Sigmoid colon (tissue), 7 donors: ENCODE data around the gene SUMF1. TPM values are rescaled to one million over a fixed set of nuclear protein-coding genes. Genes with fewer than 3 reads are reported as not detected.

Experiments used
- DNase-seq: peaks from one replicate; pipeline ENCODE4 v3.0.0-alpha.2; 2019
- H3K27ac ChIP-seq, 4 donors: fragments of 200-600 bp; sonication (generic); one replicate each; pipeline ENCODE4 v1.5.1; 2016 to 2019; ENCODE audit warnings: mild to moderate bottlenecking in 1 of 4
- H3K27me3 ChIP-seq, 3 donors: fragments of 200-600 bp; sonication (generic); one replicate each; pipeline ENCODE4 v1.5.1; 2019; ENCODE audit warnings: mild to moderate bottlenecking in 1 of 3
- H3K36me3 ChIP-seq, 4 donors: fragments of 200-600 bp; sonication (generic); one replicate each; pipeline ENCODE4 v1.5.1; 2016 to 2019
- H3K4me1 ChIP-seq, 4 donors: fragments of 200-600 bp; sonication (generic); one replicate each; pipeline ENCODE4 v1.5.1; 2017 to 2019
- H3K4me3 ChIP-seq, 4 donors: fragments of 200-600 bp; sonication (generic); one replicate each; pipeline ENCODE4 v1.5.1; 2017 to 2019; ENCODE audit warnings: mild to moderate bottlenecking in 2 of 4, moderate library complexity in 1 of 4
- H3K9me3 ChIP-seq, 4 donors: fragments of 200-600 bp in 3 of 4; sonication (generic) in 3 of 4; one replicate each; pipeline versions ENCODE4 v1.5.1 to v1.6.1; 2013 to 2019
- CTCF ChIP-seq, 4 experiments: fragments of 450-650 bp in 3 of 4; fragments of 200-600 bp in 1 of 4; IDR thresholded peaks; one replicate each; pipeline ENCODE4 v1.5.1; 2016 to 2019; ENCODE audit warnings: antibody characterized with exemption in 4 of 4, mild to moderate bottlenecking in 3 of 4, moderate library complexity in 2 of 4
- EP300 ChIP-seq, 4 donors: sonication (generic); formaldehyde crosslinking; IDR thresholded peaks; one replicate each; pipeline ENCODE4 v1.6.1; 2017; ENCODE audit warnings: antibody characterized with exemption in 4 of 4
- POLR2A ChIP-seq, 2 donors: fragments of 450-650 bp; IDR thresholded peaks; one replicate each; pipeline ENCODE4 v1.6.1; 2016; ENCODE audit warnings: antibody characterized with exemption in 2 of 2, mild to moderate bottlenecking in 2 of 2, moderate library complexity in 2 of 2
- POLR2AphosphoS5 ChIP-seq, 4 donors: sonication (generic); formaldehyde crosslinking; IDR thresholded peaks; one replicate each; pipeline ENCODE4 v1.6.1; 2017; ENCODE audit warnings: antibody characterized with exemption in 4 of 4
- WGBS, 2 donors: extraction: QIAGEN DNeasy Blood & Tissue Kit; methylation state at CpG; one replicate each; pipeline ENCODE4 v1.1.7; 2013; 5-methylcytosine and 5-hydroxymethylcytosine counted together
- intact Hi-C: fragments of 100-400 bp; cut with DNase I; formaldehyde crosslinking; loops from one replicate; pipeline ENCODE4 v1.15.1; 2023
- polyA plus RNA-seq, 3 donors: library from polyadenylated mRNA; stranded (reverse); fragments of 200-250 nt; gene quantifications; one replicate each; pipeline ENCODE4 v1.2.3, GENCODE V29; 2013
- total RNA-seq, 4 donors: library from RNA; depleted of rRNA; stranded (reverse); fragments of >200 nt; gene quantifications; one replicate each; pipeline ENCODE4 v1.1.0, GENCODE V29; 2016
- donor health status: healthy with polysubstance abuse.
- donor health status: Bipolar disorder and iron deficiency.
- donor health status: healthy.

SUMF1 gene
- total and polyA plus RNA-seq, 7 donors: 8.4 to 57.4 (median 23.3) TPM

DNA sequence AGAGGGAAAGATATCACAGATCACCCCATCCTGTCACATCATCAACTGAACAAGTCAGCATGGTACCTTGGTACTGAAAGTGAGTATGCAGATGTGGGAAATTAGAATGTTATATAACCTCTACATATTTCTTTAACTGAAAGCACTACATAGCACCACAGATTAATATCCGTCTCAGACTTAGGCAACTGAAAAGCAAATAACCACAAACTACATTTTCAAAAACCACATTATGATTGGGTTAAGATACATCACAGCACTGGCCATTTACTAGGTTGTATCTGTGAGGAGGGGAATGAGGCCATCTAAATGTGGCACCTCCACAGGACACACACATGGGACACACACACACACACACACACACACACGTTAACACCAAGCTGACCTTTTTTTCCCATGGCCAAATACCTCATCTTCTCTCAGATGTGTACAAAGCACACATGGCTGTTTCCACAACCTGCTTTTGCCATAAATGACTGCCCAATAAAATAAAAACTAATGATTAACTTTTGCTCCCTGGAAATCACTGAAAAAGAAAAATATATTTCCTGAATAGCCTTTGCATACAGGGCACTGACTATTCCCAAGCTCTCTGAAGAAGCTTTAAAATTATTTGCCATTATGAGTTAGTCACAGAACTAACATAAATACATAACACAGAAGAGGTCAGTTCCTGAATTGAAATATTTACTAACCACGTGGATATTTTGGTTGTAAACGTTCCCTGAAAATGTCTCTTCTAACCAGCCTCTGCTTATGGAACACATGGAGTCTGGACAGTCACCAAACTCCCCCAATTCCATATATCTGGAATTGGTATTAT lies 60.1 kb downstream of the SUMF1 start:
- Histone ChIP-seq H3K27ac (no peak overlapping the region), H3K36me3 (peaks cover 0 to 44% (median 7%) of the 10 kb centered on the region in 4 donors), H3K27me3 (no peaks in the 10 kb centered on the region), H3K9me3 (no peaks in the 10 kb centered on the region), H3K4me1 (no peaks in the 10 kb centered on the region), H3K4me3 (no peak overlapping the region)
- DNase-seq: no peak
- WGBS, 2 donors: 15 to 53% methylated on average over 4 of the region's 4 CpGs
- no peak for TF ChIP-seq CTCF (IDR thresholded peaks at IDR 0.05)
- no peak for TF ChIP-seq EP300 (IDR thresholded peaks at IDR 0.05)
- TF ChIP-seq POLR2A (IDR thresholded peaks at IDR 0.05): no peak
- TF ChIP-seq POLR2AphosphoS5 (IDR thresholded peaks at IDR 0.05): no peak
- intact Hi-C loops: no loop called here

DNA sequence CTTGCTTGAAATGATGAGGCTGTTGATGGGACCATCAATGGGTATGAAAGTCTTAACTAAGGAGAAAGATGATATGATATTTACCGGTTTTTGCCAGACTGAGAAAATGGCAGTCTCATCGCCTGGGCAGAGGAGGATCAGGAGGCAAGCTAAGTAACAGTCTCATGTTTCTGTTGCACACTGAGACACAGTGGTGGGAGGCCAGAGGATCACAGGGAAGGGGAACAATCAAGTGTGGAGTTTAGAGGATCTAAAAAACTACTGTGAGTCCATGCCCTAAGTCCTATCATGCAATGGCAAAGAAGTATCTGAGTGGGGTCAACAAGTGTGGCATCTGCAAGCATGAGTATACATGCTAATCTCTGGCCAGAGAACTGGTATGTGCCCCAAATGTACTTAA lies 62.2 kb downstream of the SUMF1 start:
- Histone ChIP-seq H3K4me1 (no peaks in the 10 kb centered on the region), H3K36me3 (peaks cover 0 to 26% (median 4%) of the 10 kb centered on the region in 4 donors), H3K9me3 (no peaks in the 10 kb centered on the region), H3K4me3 (no peak overlapping the region), H3K27me3 (no peaks in the 10 kb centered on the region), H3K27ac (no peak overlapping the region)
- 97% methylated on average over 2 of the region's 2 CpGs for WGBS, 2 donors
- intact Hi-C loops: no loop called here
- TF ChIP-seq POLR2AphosphoS5 (IDR thresholded peaks at IDR 0.05) (no peak), EP300 (IDR thresholded peaks at IDR 0.05) (no peak), CTCF (IDR thresholded peaks at IDR 0.05) (no peak), POLR2A (IDR thresholded peaks at IDR 0.05) (no peak)
- DNase-seq: no peak

DNA sequence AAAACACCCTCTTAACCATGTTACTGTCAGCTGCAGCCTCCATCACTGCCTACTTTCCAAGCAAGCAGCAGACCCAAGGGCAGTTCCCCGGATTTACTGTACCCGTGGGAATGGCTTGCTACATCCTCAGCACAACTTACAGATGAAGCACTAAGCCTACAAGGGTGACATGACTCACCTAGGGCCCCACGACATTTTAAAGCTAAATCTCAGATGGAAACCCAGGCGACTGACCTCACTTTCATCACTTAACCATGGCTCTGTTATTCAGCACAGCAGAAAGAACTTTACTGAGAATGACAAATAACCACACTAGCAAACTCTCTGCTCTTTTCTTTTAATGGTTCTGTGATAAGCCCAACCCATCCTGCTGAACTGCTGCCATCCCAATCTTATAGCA lies 65.6 kb downstream of the SUMF1 start:
- Histone ChIP-seq H3K27me3 (no peaks in the 10 kb centered on the region), H3K36me3 (peaks cover 0 to 22% (median 2%) of the 10 kb centered on the region in 4 donors), H3K4me1 (no peaks in the 10 kb centered on the region), H3K9me3 (no peaks in the 10 kb centered on the region), H3K4me3 (no peak overlapping the region), H3K27ac (no peak overlapping the region)
- no peak for DNase-seq
- TF ChIP-seq EP300 (IDR thresholded peaks at IDR 0.05) (no peak), POLR2A (IDR thresholded peaks at IDR 0.05) (no peak), CTCF (IDR thresholded peaks at IDR 0.05) (no peak), POLR2AphosphoS5 (IDR thresholded peaks at IDR 0.05) (no peak)
- intact Hi-C loops: no loop called here
- 88 to 93% methylated on average over 4 of the region's 4 CpGs for WGBS, 2 donors

DNA sequence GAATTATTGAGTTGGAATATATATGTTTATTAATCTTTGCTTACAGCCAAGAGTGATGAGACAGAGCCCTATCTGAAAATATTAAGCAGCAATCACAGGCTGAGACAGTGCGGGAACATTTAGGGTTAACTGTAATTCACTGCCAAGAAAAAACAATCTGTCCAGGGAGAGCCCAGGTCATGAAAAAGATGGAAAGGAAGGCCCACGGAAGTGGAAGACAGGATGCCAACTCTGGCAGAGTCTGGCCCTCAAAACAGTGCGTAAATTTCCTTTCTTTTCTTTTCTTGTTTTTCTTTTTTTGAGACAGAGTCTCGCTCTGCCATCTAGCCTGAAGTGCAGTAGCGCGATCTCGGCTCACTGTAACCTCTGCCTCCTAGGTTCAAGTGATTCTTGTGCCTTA lies 67.6 kb downstream of the SUMF1 start:
- H3K4me3 ChIP-seq: no peak overlapping the region
- H3K9me3 ChIP-seq: no peaks in the 10 kb centered on the region
- H3K36me3 ChIP-seq: peaks cover 0 to 25% (median 4%) of the 10 kb centered on the region in 4 donors
- DNase-seq: no peak
- WGBS, 2 donors: 94% methylated on average over 7 of the region's 7 CpGs
- H3K27ac ChIP-seq: no peak overlapping the region
- intact Hi-C loops: no loop called here
- TF ChIP-seq EP300 (IDR thresholded peaks at IDR 0.05) (no peak), POLR2AphosphoS5 (IDR thresholded peaks at IDR 0.05) (no peak), CTCF (IDR thresholded peaks at IDR 0.05) (no peak), POLR2A (IDR thresholded peaks at IDR 0.05) (no peak)
- H3K4me1 ChIP-seq: no peaks in the 10 kb centered on the region
- no peaks in the 10 kb centered on the region for H3K27me3 ChIP-seq

DNA sequence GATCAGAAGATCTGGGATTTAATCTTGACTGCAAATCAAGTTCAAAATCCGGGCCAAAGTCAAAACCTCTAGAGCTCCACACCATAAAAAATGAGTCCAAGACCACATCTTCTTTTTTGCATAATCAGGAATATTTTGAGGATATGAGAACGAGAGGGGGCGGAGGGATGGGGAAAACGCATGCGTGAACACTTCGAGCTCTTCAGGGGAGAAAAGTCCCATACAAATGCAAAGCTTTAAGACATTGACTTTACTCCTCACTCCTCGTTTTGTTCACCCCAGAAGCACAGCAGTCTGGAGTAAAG lies 68.2 kb downstream of the SUMF1 start:
- intact Hi-C loops: no loop called here
- no peak for DNase-seq
- TF ChIP-seq EP300 (IDR thresholded peaks at IDR 0.05) (no peak), CTCF (IDR thresholded peaks at IDR 0.05) (no peak), POLR2A (IDR thresholded peaks at IDR 0.05) (no peak), POLR2AphosphoS5 (IDR thresholded peaks at IDR 0.05) (no peak)
- Histone ChIP-seq H3K4me1 (no peaks in the 10 kb centered on the region), H3K36me3 (peaks cover 0 to 23% (median 4%) of the 10 kb centered on the region in 4 donors), H3K27me3 (no peaks in the 10 kb centered on the region), H3K4me3 (no peak overlapping the region), H3K9me3 (no peaks in the 10 kb centered on the region), H3K27ac (no peak overlapping the region)
- WGBS, 2 donors: 76 to 87% methylated on average over 7 of the region's 7 CpGs
